Measurements from ENCODE around the gene SELENON. TPM values are rescaled to one million over a fixed set of nuclear protein-coding genes. Genes with fewer than 3 reads are reported as not detected.

Gene SELENON
- total and polyA plus RNA-seq, 2 of the 8 experiments (the other 6 are each of a cell fraction or from before 2014, with no cell fraction given) = 43.0 to 77.6 TPM

DNA sequence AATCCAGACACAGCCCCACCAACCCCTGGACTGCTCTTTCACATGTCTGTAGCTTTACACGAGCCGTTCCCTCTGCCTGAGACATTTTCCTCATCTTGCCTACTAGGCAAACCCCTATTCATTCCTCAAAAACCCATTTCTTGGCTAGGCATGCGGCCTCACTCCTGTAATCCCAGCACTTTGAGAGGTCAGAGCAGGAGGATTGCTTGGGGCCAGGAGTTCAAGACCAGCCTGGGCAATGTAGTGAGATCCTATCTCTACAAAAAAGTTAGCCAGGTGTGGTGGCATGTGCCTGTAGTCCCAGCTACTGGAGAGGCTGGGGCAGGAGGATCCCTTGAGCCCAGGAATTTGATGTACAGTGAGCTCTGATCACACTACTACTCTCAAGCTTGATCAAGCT, 64.4 kb downstream of the SELENON start:
- H3K14ac ChIP-seq (ENCODE audit: insufficient read length) = no peak overlapping the region
- no peak overlapping the region for H2AK5ac ChIP-seq (ENCODE audit: low read depth, low read length)
- DNase-seq (ENCODE audit: low read depth in 1 of 2, low spot score in 2 of 2) (no peak), FAIRE-seq (no peak)
- WGBS, 2 experiments (ENCODE audit: extremely low coverage in 1 of 2, insufficient coverage in 1 of 2, insufficient read length in 1 of 2, insufficient replicate concordance in 2 of 2, low coverage in 1 of 2, low lambda C conversion rate in 2 of 2, missing lambda C conversion rate in 1 of 2) = 96% methylated on average over 3 of the region's 3 CpGs; no CpG with 5 or more reads in 1 of the 2 experiments
- H4K8ac ChIP-seq (ENCODE audit: extremely low read depth, insufficient read depth, low read length) = no peak overlapping the region
- H4K20me1 ChIP-seq (replicated peaks in 1 of 2; ENCODE audit: control insufficient read depth in 1 of 2, insufficient read depth in 2 of 2, low read length in 2 of 2) = peaks cover 0 to 1% of the 10 kb centered on the region in 2 experiments
- peaks cover 0 to 8% (median 1%) of the 10 kb centered on the region in 4 experiments; a peak in 3 of 8 replicates for H3K36me3 ChIP-seq (ENCODE audit: control insufficient read depth in 2 of 4, insufficient read depth in 4 of 4, low read length in 3 of 4)
- H3K23me2 ChIP-seq (ENCODE audit: low read depth, low read length) = peaks cover 5% of the 10 kb centered on the region
- POLR2A ChIA-PET (ENCODE audit: partially characterized antibody) = interaction anchor here (1.1 to 1.3 kb wide), 2 partner anchors 11 to 24 kb away, joined by 4 to 5 read pairs; partner anchors contain the start of gene PAQR7
- H3K27ac ChIP-seq (ENCODE audit: low read depth, low read length) = no peak overlapping the region
- H3K79me1 ChIP-seq (ENCODE audit: low read depth, low read length) = no peaks in the 10 kb centered on the region
- H2BK20ac ChIP-seq (ENCODE audit: low read length) = no peak overlapping the region
- no peak overlapping the region for H2BK120ac ChIP-seq (replicated peaks; ENCODE audit: low read depth, low read length)
- H2BK5ac ChIP-seq (ENCODE audit: low read depth, low read length) = no peak overlapping the region
- no peaks in the 10 kb centered on the region for H3K27me3 ChIP-seq (replicated peaks in 1 of 4; ENCODE audit: control insufficient read depth in 3 of 4, extremely low read depth in 1 of 4, insufficient read depth in 3 of 4, low read length in 3 of 4)
- CTCF ChIA-PET (ENCODE audit: partially characterized antibody) = interaction anchor here (0.6 to 1.5 kb wide), 6 partner anchors 15 to 1834 kb away, joined by 3 to 7 read pairs (median 4); no protein-coding TSS in a partner anchor
- no peak overlapping the region for H3K4me3 ChIP-seq (ENCODE audit: extremely low read depth in 1 of 4, insufficient read depth in 2 of 4, low read depth in 3 of 4, low read length in 4 of 4)
- H3K4me2 ChIP-seq (ENCODE audit: insufficient read depth in 1 of 2, low read depth in 2 of 2, low read length in 2 of 2) = no peak overlapping the region
- H3K79me2 ChIP-seq (ENCODE audit: control insufficient read depth in 1 of 2, insufficient read depth in 2 of 2, low read length in 2 of 2) = no peaks in the 10 kb centered on the region
- H3K18ac ChIP-seq (ENCODE audit: extremely low read depth, low read length) = no peak overlapping the region
- H3K9me3 ChIP-seq (ENCODE audit: insufficient read depth in 2 of 2, low read depth in 1 of 2, low read length in 1 of 2) = no peaks in the 10 kb centered on the region
- H2BK15ac ChIP-seq (ENCODE audit: low read length) = no peak overlapping the region
- H3K4me1 ChIP-seq (replicated peaks in 1 of 4; ENCODE audit: control insufficient read depth in 3 of 4, insufficient read depth in 4 of 4, low read length in 3 of 4) = peaks cover 3 to 12% (median 7%) of the 10 kb centered on the region in 4 experiments
- no peak for TF ChIP-seq SRF (IDR thresholded peaks at IDR 0.05; ENCODE audit: low read depth, low read length)
- no peak for TF ChIP-seq TCF12 (IDR thresholded peaks at IDR 0.05; ENCODE audit: low read depth, low read length)
- no peak for TF ChIP-seq GTF2F1 (IDR thresholded peaks at IDR 0.05; ENCODE audit: borderline replicate concordance, low read depth, low read length)
- TF ChIP-seq, protein P1, sequence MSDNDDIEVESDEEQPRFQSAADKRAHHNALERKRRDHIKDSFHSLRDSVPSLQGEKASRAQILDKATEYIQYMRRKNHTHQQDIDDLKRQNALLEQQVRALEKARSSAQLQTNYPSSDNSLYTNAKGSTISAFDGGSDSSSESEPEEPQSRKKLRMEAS (IDR thresholded peaks at IDR 0.05) = no peak
- no peak for TF ChIP-seq JUN (IDR thresholded peaks at IDR 0.05; ENCODE audit: low read depth, low read length)
- no peak overlapping the region for H3K9ac ChIP-seq (replicated peaks in 1 of 4; ENCODE audit: extremely low read depth in 1 of 4, low read depth in 3 of 4, low read length in 3 of 4)
- no peak overlapping the region for H3K56ac ChIP-seq (replicated peaks; ENCODE audit: insufficient read length, low read depth, low read length)
- no peak overlapping the region for H3K4ac ChIP-seq (replicated peaks; ENCODE audit: insufficient read length, low read depth, low read length)
- H3K23ac ChIP-seq (ENCODE audit: insufficient read length) = no peak overlapping the region
- no peak overlapping the region for H4K91ac ChIP-seq (replicated peaks; ENCODE audit: insufficient read length, low read length)
- H4K5ac ChIP-seq (ENCODE audit: insufficient read length, low read depth, low read length) = no peak overlapping the region
- H2BK12ac ChIP-seq (ENCODE audit: low read depth, low read length) = no peak overlapping the region
- H2AFZ ChIP-seq (ENCODE audit: low read length) = no peak overlapping the region

Data from H1 (cell line).